H1 (cell line): ENCODE measurements around the gene SPATA33. TPM values are rescaled to one million over a fixed set of nuclear protein-coding genes. Genes with fewer than 3 reads are reported as not detected.

Experiments used
- CTCF ChIA-PET: fragments of 300-600 bp; sonication (Branson Sonifier 250); formaldehyde crosslinking; loops from one replicate; lab custom pipeline; 2021; ENCODE audit not compliant: partially characterized antibody; lab: Charles Lee
- POLR2A ChIA-PET: fragments of 300-600 bp; sonication (Branson Sonifier 250); formaldehyde crosslinking; loops from one replicate; lab custom pipeline; 2021; ENCODE audit warnings: inconsistent platforms; ENCODE audit not compliant: partially characterized antibody; lab: Charles Lee
- DNase-seq, 2 experiments: peaks; one replicate each; pipeline versions ENCODE4 v3.0.0 to v3.0.0-alpha.2; 2010 to 2022; ENCODE audit warnings: low spot score in 2 of 2, low read depth in 1 of 2, mixed read lengths in 1 of 2
- FAIRE-seq: peaks from 2 replicates; lab custom pipeline; 2011; peaks lifted over from hg19 to GRCh38; lab: Jason Lieb, UNC
- H2AFZ ChIP-seq: 2 replicates; pipeline ENCODE4 v1.8.1; 2012; ENCODE audit warnings: low read length, inconsistent platforms
- H2AK5ac ChIP-seq: 2 replicates; pipeline ENCODE4 v1.6.1; 2013; ENCODE audit warnings: low read depth, low read length
- H2BK120ac ChIP-seq: replicated peaks from 2 replicates; pipeline ENCODE3; 2013; ENCODE audit warnings: low read depth, low read length, inconsistent platforms
- H2BK12ac ChIP-seq: 2 replicates; pipeline ENCODE4 v1.6.1; 2013; ENCODE audit warnings: low read depth, low read length
- H2BK15ac ChIP-seq: 2 replicates; pipeline ENCODE4 v1.6.1; 2013; ENCODE audit warnings: low read length
- H2BK20ac ChIP-seq: 2 replicates; pipeline ENCODE4 v1.6.1; 2013; ENCODE audit warnings: low read length
- H2BK5ac ChIP-seq: 2 replicates; pipeline ENCODE4 v1.6.1; 2013; ENCODE audit warnings: low read depth, low read length
- H3K14ac ChIP-seq: 2 replicates; pipeline ENCODE4 v1.6.1; 2013; ENCODE audit warnings: inconsistent platforms; ENCODE audit not compliant: insufficient read length
- H3K18ac ChIP-seq: 2 replicates; pipeline ENCODE4 v1.6.1; 2013; ENCODE audit warnings: low read length; ENCODE audit errors: extremely low read depth
- H3K23ac ChIP-seq: 2 replicates; pipeline ENCODE4 v1.6.1; 2013; ENCODE audit warnings: inconsistent platforms; ENCODE audit not compliant: insufficient read length
- H3K23me2 ChIP-seq: 2 replicates; pipeline ENCODE4 v1.6.1; 2013; ENCODE audit warnings: low read depth, low read length
- H3K27ac ChIP-seq: 2 replicates; pipeline ENCODE4 v1.6.1; 2011; ENCODE audit warnings: low read depth, low read length, inconsistent platforms
- H3K27me3 ChIP-seq, 4 experiments: replicated peaks in 1 of 4; 1 replicate in 1 of 4; 2 replicates in 3 of 4; pipeline versions ENCODE4 v1.6.1 to v1.8.1; 2011 to 2013; ENCODE audit warnings: low read length in 3 of 4, mild to moderate bottlenecking in 3 of 4, inconsistent platforms in 2 of 4, mixed read lengths in 2 of 4, moderate library complexity in 1 of 4; ENCODE audit not compliant: control insufficient read depth in 3 of 4, insufficient read depth in 3 of 4; ENCODE audit errors: extremely low read depth in 1 of 4
- H3K36me3 ChIP-seq, 4 experiments: 2 replicates each; pipeline versions ENCODE4 v1.6.1 to v1.8.1; 2011 to 2013; ENCODE audit warnings: mild to moderate bottlenecking in 4 of 4, low read length in 3 of 4, moderate library complexity in 2 of 4, control low read depth in 1 of 4, inconsistent platforms in 1 of 4; ENCODE audit not compliant: insufficient read depth in 4 of 4, control insufficient read depth in 2 of 4
- H3K4ac ChIP-seq: replicated peaks from 2 replicates; pipeline ENCODE3; 2013; ENCODE audit warnings: low read length, low read depth, mixed read lengths, inconsistent platforms; ENCODE audit not compliant: insufficient read length
- H3K4me1 ChIP-seq, 4 experiments: replicated peaks in 1 of 4; 1 replicate in 1 of 4; 2 replicates in 3 of 4; pipeline versions ENCODE4 v1.6.1 to v1.8.1; 2011 to 2013; ENCODE audit warnings: low read length in 3 of 4, inconsistent platforms in 2 of 4, mixed read lengths in 1 of 4; ENCODE audit not compliant: insufficient read depth in 4 of 4, control insufficient read depth in 3 of 4
- H3K4me2 ChIP-seq, 2 experiments: 2 replicates each; pipeline versions ENCODE4 v1.6.1 to v1.8.1; 2011 to 2013; ENCODE audit warnings: low read depth in 2 of 2, low read length in 2 of 2, control low read depth in 1 of 2, inconsistent platforms in 1 of 2, mild to moderate bottlenecking in 1 of 2; ENCODE audit not compliant: insufficient read depth in 1 of 2
- H3K4me3 ChIP-seq, 4 experiments: fragments of 200-600, 300-600 bp in 1 of 4; sonication (generic), shearing (Covaris generic), sonication (Bioruptor Twin) in 1 of 4; 2 replicates each; pipeline versions ENCODE4 v1.5.1 to v1.8.1; 2011 to 2016; ENCODE audit warnings: low read length in 4 of 4, low read depth in 3 of 4, control low read depth in 2 of 4, inconsistent platforms in 2 of 4, mild to moderate bottlenecking in 2 of 4, mixed read lengths in 1 of 4, moderate library complexity in 1 of 4; ENCODE audit not compliant: insufficient read depth in 2 of 4; ENCODE audit errors: extremely low read depth in 1 of 4
- H3K56ac ChIP-seq: replicated peaks from 2 replicates; pipeline ENCODE3; 2013; ENCODE audit warnings: low read depth, mild to moderate bottlenecking, mixed read lengths, low read length, inconsistent platforms; ENCODE audit not compliant: insufficient read length
- H3K79me1 ChIP-seq: 2 replicates; pipeline ENCODE4 v1.6.1; 2013; ENCODE audit warnings: low read depth, low read length, control low read depth
- H3K79me2 ChIP-seq, 2 experiments: 2 replicates each; pipeline versions ENCODE4 v1.6.1 to v1.8.1; 2012 to 2013; ENCODE audit warnings: low read length in 2 of 2, mild to moderate bottlenecking in 2 of 2, inconsistent platforms in 1 of 2; ENCODE audit not compliant: insufficient read depth in 2 of 2, control insufficient read depth in 1 of 2
- H3K9ac ChIP-seq, 4 experiments: replicated peaks in 1 of 4; 1 replicate in 1 of 4; 2 replicates in 3 of 4; pipeline versions ENCODE4 v1.6.1 to v1.8.1; 2011 to 2013; ENCODE audit warnings: low read depth in 3 of 4, low read length in 3 of 4, control low read depth in 2 of 4, mild to moderate bottlenecking in 2 of 4, moderate library complexity in 2 of 4, inconsistent platforms in 1 of 4; ENCODE audit errors: extremely low read depth in 1 of 4
- H3K9me3 ChIP-seq, 2 experiments: 2 replicates each; pipeline versions ENCODE4 v1.6.1 to v1.8.1; 2012 to 2013; ENCODE audit warnings: mild to moderate bottlenecking in 2 of 2, moderate library complexity in 2 of 2, control low read depth in 1 of 2, inconsistent platforms in 1 of 2, low read depth in 1 of 2, low read length in 1 of 2, mixed read lengths in 1 of 2; ENCODE audit not compliant: insufficient read depth in 2 of 2
- H4K20me1 ChIP-seq, 2 experiments: replicated peaks in 1 of 2; 2 replicates each; pipeline versions ENCODE3 to v1.8.1; 2011 to 2013; ENCODE audit warnings: inconsistent platforms in 2 of 2, low read length in 2 of 2, mild to moderate bottlenecking in 1 of 2; ENCODE audit not compliant: insufficient read depth in 2 of 2, control insufficient read depth in 1 of 2
- H4K5ac ChIP-seq: 2 replicates; pipeline ENCODE4 v1.6.1; 2013; ENCODE audit warnings: low read length, low read depth, mixed read lengths, inconsistent platforms; ENCODE audit not compliant: insufficient read length
- H4K8ac ChIP-seq: 2 replicates; pipeline ENCODE4 v1.8.0; 2013; ENCODE audit warnings: mild to moderate bottlenecking, moderate library complexity, low read length, inconsistent platforms; ENCODE audit not compliant: insufficient read depth; ENCODE audit errors: extremely low read depth
- H4K91ac ChIP-seq: replicated peaks from 2 replicates; pipeline ENCODE3; 2013; ENCODE audit warnings: low read length, mixed read lengths, inconsistent platforms; ENCODE audit not compliant: insufficient read length
- CREB1 ChIP-seq: IDR thresholded peaks from 2 replicates; pipeline ENCODE4 v1.6.1; 2012; ENCODE audit warnings: inconsistent platforms
- HDAC2 ChIP-seq, 2 experiments: fragments of 300-600 bp in 1 of 2; sonication (generic) in 1 of 2; IDR thresholded peaks; 2 replicates each; pipeline ENCODE4 v1.6.1; 2011 to 2012; ENCODE audit warnings: low read depth in 2 of 2, low read length in 2 of 2, mild to moderate bottlenecking in 2 of 2, moderate library complexity in 2 of 2, borderline replicate concordance in 1 of 2, inconsistent platforms in 1 of 2
- YY1 ChIP-seq: IDR thresholded peaks from 2 replicates; pipeline ENCODE4 v1.6.1; 2011; ENCODE audit warnings: low read depth, mild to moderate bottlenecking, low read length
- WGBS, 2 experiments: shearing (Covaris generic) in 1 of 2; methylation state at CpG; one replicate each; pipeline versions ENCODE4 v1.1.6 to v1.1.7; 2013 to 2015; ENCODE audit warnings: low lambda C conversion rate in 2 of 2, mixed read lengths in 2 of 2, inconsistent platforms in 1 of 2, low coverage in 1 of 2, missing lambda C conversion rate in 1 of 2; ENCODE audit not compliant: insufficient replicate concordance in 2 of 2, insufficient coverage in 1 of 2, insufficient read length in 1 of 2; ENCODE audit errors: extremely low coverage in 1 of 2, missing lambda C conversion rate in 1 of 2; 5-methylcytosine and 5-hydroxymethylcytosine counted together
- long read RNA-seq, 2 experiments: library from RNA in 1 of 2; library from capped mRNA in 1 of 2; stranded (forward); transcript quantifications; one replicate each; pipeline ENCODE4 v2.0.0, GENCODE V29; 2021; ENCODE audit warnings: inconsistent platforms in 1 of 2
- polyA minus RNA-seq, 3 experiments: library from RNA; depleted of rRNA, polyadenylated mRNA; stranded (reverse); fragments of >200 nt; gene quantifications; 1 replicate in 2 of 3; 2 replicates in 1 of 3; pipeline ENCODE4 v1.2.3, GENCODE V29; 2011
- polyA plus RNA-seq, 7 experiments: library from polyadenylated mRNA; depleted of rRNA in 3 of 7; stranded (reverse) in 5 of 7; unstranded in 2 of 7; fragments of >200 nt in 5 of 7; fragments of 200-250 nt in 2 of 7; gene quantifications; 1 replicate in 5 of 7; 2 replicates in 1 of 7; 4 replicates in 1 of 7; pipeline versions ENCODE4 v1.2.1 to v1.2.3, GENCODE V29; 2011 to 2013; ENCODE audit warnings: missing spikeins in 2 of 7, mixed read lengths in 2 of 7
- total RNA-seq: library from RNA; stranded (reverse); fragmentation: NEBNext Ultra II Directional; extraction: Animal tissue kit (Norgen Biotek cat#: 25700); gene quantifications from 2 replicates; pipeline ENCODE4 v1.2.1, GENCODE V29; 2021
- TF ChIP-seq, protein P1 (sequence below): IDR thresholded peaks from 2 replicates; pipeline ENCODE4 v1.6.1; 2012; ENCODE audit warnings: inconsistent platforms
- TF ChIP-seq, protein P2 (sequence below): IDR thresholded peaks from 2 replicates; pipeline ENCODE4 v1.6.1; 2012; ENCODE audit warnings: low read length, inconsistent platforms

The SPATA33 gene
- total RNA-seq: 13.5 and 16.9 TPM in 2 replicates
- 5.4 and 8.4 TPM in 2 replicates for polyA plus RNA-seq (2011; rRNA removed)
- 6.2 TPM for polyA plus RNA-seq (2011; cell fraction: cytosol; rRNA removed)
- polyA plus RNA-seq (2011; cell fraction: nucleus; rRNA removed): 7.4 TPM
- polyA plus RNA-seq (2012, experiment 1 of 2): 6.9 to 11.5 TPM (median 10.4 TPM) in 4 replicates
- 7.0 TPM for polyA plus RNA-seq (2012, experiment 2 of 2)
- polyA plus RNA-seq (2013, experiment 1 of 2): 14.6 TPM
- 15.6 TPM for polyA plus RNA-seq (2013, experiment 2 of 2)
- 6.0 TPM in 2 replicates for polyA minus RNA-seq (2011; rRNA and poly(A)+ RNA removed)
- 11.2 TPM for polyA minus RNA-seq (2011; cell fraction: cytosol; rRNA and poly(A)+ RNA removed)
- 8.0 TPM for polyA minus RNA-seq (2011; cell fraction: nucleus; rRNA and poly(A)+ RNA removed)
- long read RNA-seq, experiment 1, partial matches to known transcripts: 0 of 11 reads
- long read RNA-seq, experiment 1, other reads (novel, unspliced or antisense): 6 of 11 reads
- long read RNA-seq, experiment 2, transcript SPATA33-209 (3 exons, 1,490 nt): major isoform, 8 of 17 reads
- long read RNA-seq, experiment 2, partial matches to known transcripts: 2 of 17 reads
- long read RNA-seq, experiment 2, other reads (novel, unspliced or antisense): 3 of 17 reads

GRCh38 chr16:89657442-89658220 is at the start of gene SPATA33, which contains the start of gene CHMP1A:
Gene SPATA33 (plus strand): TSS chr16:89657836. CDS start chr16:89657912, 76 bp downstream.
Gene CHMP1A (minus strand): TSS chr16:89657708. CDS start chr16:89657588, 120 bp downstream.
- Histone ChIP-seq H3K14ac (no peak within 1 kb of the TSS), H3K18ac (peak within 1 kb of the TSS; percentile 40; the same call in 1 of the 2 replicates), H4K91ac (peak within 1 kb of the TSS; percentile 19), H2AK5ac (0 out of 2 replicates have a peak within 1 kb of the TSS, but pooled peaks have one; percentile 9), H3K79me2 (peaks cover 0 to 28% of the 10 kb centered on the region in 2 experiments; a peak in 2 of 4 replicates), H3K56ac (peak within 1 kb of the TSS; percentile 78), H3K27me3 (no peaks in the 10 kb centered on the region), H3K79me1 (peaks cover 10% of the 10 kb centered on the region), H2BK5ac (no peak within 1 kb of the TSS; the same call in 1 of the 2 replicates), H3K27ac (0 out of 2 replicates have a peak within 1 kb of the TSS, but pooled peaks have one; percentile 30), H2BK12ac (no peak within 1 kb of the TSS), H3K4me1 (peaks cover 0 to 8% (median 3%) of the 10 kb centered on the region in 4 experiments; a peak in 3 of 7 replicates), H3K4ac (peak within 1 kb of the TSS; percentile 90), H4K5ac (peak within 1 kb of the TSS; percentile 71), H2BK15ac (no peak within 1 kb of the TSS), H2AFZ (no peak within 1 kb of the TSS; the same call in 1 of the 2 replicates), H4K8ac (peak within 1 kb of the TSS; percentile 91), H3K9me3 (no peaks in the 10 kb centered on the region), H3K4me2 (peak within 1 kb of the TSS; percentile 78 to 96), H2BK120ac (no peak within 1 kb of the TSS), H3K36me3 (peaks cover 0 to 17% (median 9%) of the 10 kb centered on the region in 4 experiments; a peak in 6 of 8 replicates), H4K20me1 (peaks cover 4 to 5% of the 10 kb centered on the region in 2 experiments), H3K4me3 (peak within 1 kb of the TSS; percentile 79 to 99 (median 87)), H3K9ac (peak within 1 kb of the TSS; percentile 63 to 90 (median 74)), H2BK20ac (no peak within 1 kb of the TSS), H3K23me2 (peaks cover 8% of the 10 kb centered on the region), H3K23ac (no peak within 1 kb of the TSS)
- WGBS, 2 experiments: 1% methylated on average over 43 of the region's 99 CpGs; no CpG with 5 or more reads in 1 of the 2 experiments
- DNase-seq: peak; percentile 58 to 97
- CTCF ChIA-PET: interaction anchor here (0.6 to 1.1 kb wide), 4 partner anchors 10 to 92 kb away, joined by 3 to 4 read pairs (median 4); no protein-coding TSS in a partner anchor
- no peak for FAIRE-seq
- POLR2A ChIA-PET: interaction anchor here (0.7 to 2.2 kb wide), 10 partner anchors 9 to 150 kb away, joined by 3 to 9 read pairs (median 5); partner anchors contain the start of genes CDK10 and SPG7
- no peak; a peak in 1 of 4 replicates for TF ChIP-seq HDAC2 (IDR thresholded peaks at IDR 0.05; ENCODE audit: borderline replicate concordance in 1 of 2, low read depth in 2 of 2, low read length in 2 of 2)
- TF ChIP-seq YY1: no peak
- TF ChIP-seq CREB1: peak; percentile 78
- TF ChIP-seq, protein P1, sequence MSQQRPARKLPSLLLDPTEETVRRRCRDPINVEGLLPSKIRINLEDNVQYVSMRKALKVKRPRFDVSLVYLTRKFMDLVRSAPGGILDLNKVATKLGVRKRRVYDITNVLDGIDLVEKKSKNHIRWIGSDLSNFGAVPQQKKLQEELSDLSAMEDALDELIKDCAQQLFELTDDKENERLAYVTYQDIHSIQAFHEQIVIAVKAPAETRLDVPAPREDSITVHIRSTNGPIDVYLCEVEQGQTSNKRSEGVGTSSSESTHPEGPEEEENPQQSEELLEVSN: peak; percentile 84
- TF ChIP-seq, protein P2, sequence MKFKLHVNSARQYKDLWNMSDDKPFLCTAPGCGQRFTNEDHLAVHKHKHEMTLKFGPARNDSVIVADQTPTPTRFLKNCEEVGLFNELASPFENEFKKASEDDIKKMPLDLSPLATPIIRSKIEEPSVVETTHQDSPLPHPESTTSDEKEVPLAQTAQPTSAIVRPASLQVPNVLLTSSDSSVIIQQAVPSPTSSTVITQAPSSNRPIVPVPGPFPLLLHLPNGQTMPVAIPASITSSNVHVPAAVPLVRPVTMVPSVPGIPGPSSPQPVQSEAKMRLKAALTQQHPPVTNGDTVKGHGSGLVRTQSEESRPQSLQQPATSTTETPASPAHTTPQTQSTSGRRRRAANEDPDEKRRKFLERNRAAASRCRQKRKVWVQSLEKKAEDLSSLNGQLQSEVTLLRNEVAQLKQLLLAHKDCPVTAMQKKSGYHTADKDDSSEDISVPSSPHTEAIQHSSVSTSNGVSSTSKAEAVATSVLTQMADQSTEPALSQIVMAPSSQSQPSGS: no peak
